Muscle layer of duodenum (tissue), 2 donors: Measurements from ENCODE around the gene CDC16.
"Not testable (repeated sequence)": the region's sequence is repeated elsewhere in the genome, so short reads cannot be mapped to it uniquely, and the experiment has no call there.

Experiments used
- H3K27ac ChIP-seq: one replicate; pipeline ENCODE4 v1.7.0; 2013; ENCODE audit warnings: mild to moderate bottlenecking, low read length
- H3K27me3 ChIP-seq: one replicate; pipeline ENCODE4 v1.7.0; 2013; ENCODE audit warnings: low read depth, mild to moderate bottlenecking, control low read depth, low read length
- H3K36me3 ChIP-seq, 2 donors: one replicate each; pipeline ENCODE4 v1.7.0; 2013; ENCODE audit warnings: low read length in 2 of 2, control low read depth in 1 of 2, mild to moderate bottlenecking in 1 of 2; ENCODE audit not compliant: insufficient read depth in 2 of 2, control insufficient read depth in 1 of 2
- H3K4me1 ChIP-seq, 2 donors: one replicate each; pipeline ENCODE4 v1.7.0; 2013; ENCODE audit warnings: low read length in 2 of 2, mild to moderate bottlenecking in 2 of 2, control low read depth in 1 of 2, moderate library complexity in 1 of 2; ENCODE audit not compliant: insufficient read depth in 2 of 2, control insufficient read depth in 1 of 2
- H3K4me3 ChIP-seq, 2 donors: one replicate each; pipeline ENCODE4 v1.7.0; 2013; ENCODE audit warnings: low read length in 2 of 2, low read depth in 1 of 2, mild to moderate bottlenecking in 1 of 2
- H3K9me3 ChIP-seq, 2 donors: one replicate each; pipeline ENCODE4 v1.7.0; 2013; ENCODE audit warnings: low read length in 2 of 2, control low read depth in 1 of 2, mild to moderate bottlenecking in 1 of 2; ENCODE audit not compliant: control insufficient read depth in 1 of 2
- donor health status: healthy.

Gene CDC16

GRCh38 chr13:114234645-114235421 is at the start of gene CDC16:
Gene CDC16, plus strand, starts transcription at chr13:114234897. Its CDS starts 188 bp downstream, at chr13:114235085.
- H3K4me3 ChIP-seq, result peak within 1 kb of the TSS; percentile 94 to 96
- H3K36me3 ChIP-seq, result peaks cover 22 to 26% of the 10 kb centered on the region in 2 donors
- H3K9me3 ChIP-seq, result no peaks in the 10 kb centered on the region
- peak within 1 kb of the TSS; percentile 67 for H3K27ac ChIP-seq
- no peaks in the 10 kb centered on the region for H3K27me3 ChIP-seq
- peaks cover 7 to 10% of the 10 kb centered on the region in 2 donors for H3K4me1 ChIP-seq

GRCh38 chr13:114185182-114185971 is 49.3 kb upstream of the CDC16 start:
- H3K4me1 ChIP-seq, result no peaks in the 10 kb centered on the region
- H3K9me3 ChIP-seq, result no peaks in the 10 kb centered on the region
- no peaks in the 10 kb centered on the region for H3K36me3 ChIP-seq

GRCh38 chr13:114194853-114195252 is 39.8 kb upstream of the CDC16 start:
- Histone ChIP-seq H3K9me3 (peaks cover 0 to 5% of the 10 kb centered on the region in 2 donors), H3K4me1 (no peaks in the 10 kb centered on the region), H3K27me3 (peaks cover 2% of the 10 kb centered on the region), H3K36me3 (no peaks in the 10 kb centered on the region), H3K4me3 (no peak overlapping the region), H3K27ac (no peak overlapping the region)

More at GRCh38 chr13:114185182-114185971, 49.3 kb upstream of the CDC16 start:
- H3K27me3 ChIP-seq, result no peaks in the 10 kb centered on the region
- no peak overlapping the region for H3K27ac ChIP-seq
- no peak overlapping the region for H3K4me3 ChIP-seq

- peaks cover 0 to 5% of the 10 kb centered on the region in 2 donors for H3K9me3 ChIP-seq
Measured at GRCh38 chr13:114196629-114197028, 38.1 kb upstream of the CDC16 start.

GRCh38 chr13:114198556-114198955 is 36.1 kb upstream of the CDC16 start:
- Histone ChIP-seq H3K27me3 (peaks cover 14% of the 10 kb centered on the region), H3K36me3 (no peaks in the 10 kb centered on the region), H3K4me1 (no peaks in the 10 kb centered on the region), H3K9me3 (no peaks in the 10 kb centered on the region), H3K4me3 (no peak overlapping the region), H3K27ac (no peak overlapping the region)

More at GRCh38 chr13:114196629-114197028, 38.1 kb upstream of the CDC16 start:
- Histone ChIP-seq H3K36me3 (no peaks in the 10 kb centered on the region), H3K27ac (no peak overlapping the region), H3K4me3 (no peak overlapping the region), H3K4me1 (no peaks in the 10 kb centered on the region), H3K27me3 (peaks cover 14% of the 10 kb centered on the region)

GRCh38 chr13:114199526-114199925 is 35.2 kb upstream of the CDC16 start:
- H3K27me3 ChIP-seq, result peaks cover 14% of the 10 kb centered on the region
- H3K27ac ChIP-seq, H3K9me3 ChIP-seq, H3K4me1 ChIP-seq, H3K36me3 ChIP-seq: not testable (repeated sequence)
- H3K4me3 ChIP-seq, result peak overlapping the region in 1 of 2 donors; percentile 47

GRCh38 chr13:114199954-114200353 is 34.7 kb upstream of the CDC16 start:
- H3K27ac ChIP-seq, result no peak overlapping the region
- H3K36me3 ChIP-seq, result no peaks in the 10 kb centered on the region
- H3K4me3 ChIP-seq, result peak overlapping the region in 1 of 2 donors; percentile 47
- H3K9me3 ChIP-seq, result no peaks in the 10 kb centered on the region
- H3K27me3 ChIP-seq, result peaks cover 14% of the 10 kb centered on the region
- H3K4me1 ChIP-seq, result no peaks in the 10 kb centered on the region

- H3K27me3 ChIP-seq, result peaks cover 14% of the 10 kb centered on the region
- no peaks in the 10 kb centered on the region for H3K9me3 ChIP-seq
- no peaks in the 10 kb centered on the region for H3K36me3 ChIP-seq
- peak overlapping the region in 1 of 2 donors; percentile 47 for H3K4me3 ChIP-seq
- H3K4me1 ChIP-seq, result no peaks in the 10 kb centered on the region
- no peak overlapping the region for H3K27ac ChIP-seq
Measured at GRCh38 chr13:114200399-114200911, 34.2 kb upstream of the CDC16 start.

- no peak overlapping the region for H3K27ac ChIP-seq
- H3K4me1 ChIP-seq, result no peaks in the 10 kb centered on the region
- H3K36me3 ChIP-seq, result no peaks in the 10 kb centered on the region
- H3K4me3 ChIP-seq, result no peak overlapping the region
- no peaks in the 10 kb centered on the region for H3K9me3 ChIP-seq
- H3K27me3 ChIP-seq, result peaks cover 14% of the 10 kb centered on the region
Measured at GRCh38 chr13:114202581-114202980, 32.1 kb upstream of the CDC16 start.

- Histone ChIP-seq H3K4me1 (no peaks in the 10 kb centered on the region), H3K9me3 (no peaks in the 10 kb centered on the region), H3K27me3 (peaks cover 14% of the 10 kb centered on the region), H3K36me3 (no peaks in the 10 kb centered on the region), H3K4me3 (no peak overlapping the region), H3K27ac (no peak overlapping the region)
Measured at GRCh38 chr13:114203536-114203935, 31.2 kb upstream of the CDC16 start.

- Histone ChIP-seq H3K27ac (no peak overlapping the region), H3K4me1 (no peaks in the 10 kb centered on the region), H3K4me3 (no peak overlapping the region), H3K9me3 (no peaks in the 10 kb centered on the region), H3K36me3 (no peaks in the 10 kb centered on the region), H3K27me3 (peaks cover 12% of the 10 kb centered on the region)
Measured at GRCh38 chr13:114204894-114205293, 29.8 kb upstream of the CDC16 start.
